ENCODE results near the gene POMGNT1. TPM values are rescaled to one million over a fixed set of nuclear protein-coding genes. Genes with fewer than 3 reads are reported as not detected.

POMGNT1 gene
- total and polyA plus RNA-seq, 2 of the 8 experiments (the other 6 are each of a cell fraction or from before 2014, with no cell fraction given): 28.0 to 40.3 TPM

- Histone ChIP-seq H3K4me1 (replicated peaks in 1 of 4; ENCODE audit: control insufficient read depth in 3 of 4, insufficient read depth in 4 of 4, low read length in 3 of 4) (peaks cover 6 to 29% (median 14%) of the 10 kb centered on the region in 4 experiments), H4K5ac (ENCODE audit: insufficient read length, low read depth, low read length) (no peak within 1 kb of the TSS), H3K4me3 (ENCODE audit: extremely low read depth in 1 of 4, insufficient read depth in 2 of 4, low read depth in 3 of 4, low read length in 4 of 4) (no peak within 1 kb of the TSS), H2BK15ac (ENCODE audit: low read length) (no peak within 1 kb of the TSS), H3K36me3 (ENCODE audit: control insufficient read depth in 2 of 4, insufficient read depth in 4 of 4, low read length in 3 of 4) (no peaks in the 10 kb centered on the region), H4K8ac (ENCODE audit: extremely low read depth, insufficient read depth, low read length) (no peak within 1 kb of the TSS; the same call in 1 of the 2 replicates), H3K27me3 (replicated peaks in 1 of 4; ENCODE audit: control insufficient read depth in 3 of 4, extremely low read depth in 1 of 4, insufficient read depth in 3 of 4, low read length in 3 of 4) (no peaks in the 10 kb centered on the region; a peak in 1 of 7 replicates), H2BK120ac (replicated peaks; ENCODE audit: low read depth, low read length) (no peak within 1 kb of the TSS), H3K79me2 (ENCODE audit: control insufficient read depth in 1 of 2, insufficient read depth in 2 of 2, low read length in 2 of 2) (no peaks in the 10 kb centered on the region), H3K4ac (replicated peaks; ENCODE audit: insufficient read length, low read depth, low read length) (no peak within 1 kb of the TSS), H2AK5ac (ENCODE audit: low read depth, low read length) (no peak within 1 kb of the TSS), H2AFZ (ENCODE audit: low read length) (no peak within 1 kb of the TSS), H3K23ac (ENCODE audit: insufficient read length) (no peak within 1 kb of the TSS), H3K79me1 (ENCODE audit: low read depth, low read length) (0 out of 2 replicates have a peak, but pooled peaks cover 3% of the 10 kb centered on the region), H3K9ac (replicated peaks in 1 of 4; ENCODE audit: extremely low read depth in 1 of 4, low read depth in 3 of 4, low read length in 3 of 4) (no peak within 1 kb of the TSS), H2BK12ac (ENCODE audit: low read depth, low read length) (no peak within 1 kb of the TSS), H2BK5ac (ENCODE audit: low read depth, low read length) (no peak within 1 kb of the TSS), H3K23me2 (ENCODE audit: low read depth, low read length) (peaks cover 2% of the 10 kb centered on the region; the same call in 1 of the 2 replicates), H2BK20ac (ENCODE audit: low read length) (no peak within 1 kb of the TSS), H3K27ac (ENCODE audit: low read depth, low read length) (no peak within 1 kb of the TSS), H3K18ac (ENCODE audit: extremely low read depth, low read length) (peak within 1 kb of the TSS; percentile 15; the same call in 1 of the 2 replicates), H3K56ac (replicated peaks; ENCODE audit: insufficient read length, low read depth, low read length) (no peak within 1 kb of the TSS), H3K14ac (ENCODE audit: insufficient read length) (no peak within 1 kb of the TSS), H4K91ac (replicated peaks; ENCODE audit: insufficient read length, low read length) (no peak within 1 kb of the TSS), H3K4me2 (ENCODE audit: insufficient read depth in 1 of 2, low read depth in 2 of 2, low read length in 2 of 2) (no peak within 1 kb of the TSS), H4K20me1 (replicated peaks in 1 of 2; ENCODE audit: control insufficient read depth in 1 of 2, insufficient read depth in 2 of 2, low read length in 2 of 2) (peaks cover 0 to 4% of the 10 kb centered on the region in 2 experiments), H3K9me3 (ENCODE audit: insufficient read depth in 2 of 2, low read depth in 1 of 2, low read length in 1 of 2) (no peaks in the 10 kb centered on the region)
- TF ChIP-seq CHD1 (IDR thresholded peaks at IDR 0.05; ENCODE audit: low read depth, low read length) (no peak), RBBP5 (IDR thresholded peaks at IDR 0.05; ENCODE audit: borderline replicate concordance, low read depth, low read length) (no peak), TEAD4 (IDR thresholded peaks at IDR 0.05; ENCODE audit: low read depth, low read length) (no peak), SIN3A (conservative IDR thresholded peaks at IDR 0.05 in 1 of 2, IDR thresholded peaks at IDR 0.05 in 1 of 2; ENCODE audit: low read depth in 1 of 2, low read length in 2 of 2) (no peak), TAF7 (optimal IDR thresholded peaks at IDR 0.05; ENCODE audit: borderline replicate concordance, low read depth, low read length) (no peak), CTCF (IDR thresholded peaks at IDR 0.05; ENCODE audit: control extremely low read depth in 1 of 3, insufficient read depth in 1 of 3, low read depth in 1 of 3, low read length in 3 of 3) (peak in 2 of 3 experiments; percentile 6 to 18; a peak in 2 of 4 replicates), YY1 (IDR thresholded peaks at IDR 0.05; ENCODE audit: low read depth, low read length) (no peak)
- TF ChIP-seq, protein P1, sequence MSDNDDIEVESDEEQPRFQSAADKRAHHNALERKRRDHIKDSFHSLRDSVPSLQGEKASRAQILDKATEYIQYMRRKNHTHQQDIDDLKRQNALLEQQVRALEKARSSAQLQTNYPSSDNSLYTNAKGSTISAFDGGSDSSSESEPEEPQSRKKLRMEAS (IDR thresholded peaks at IDR 0.05): no peak
- ChIA-PET CTCF (ENCODE audit: partially characterized antibody) (interaction anchor here (0.7 to 2.1 kb wide), 5 partner anchors 11 to 498 kb away, joined by 3 to 13 read pairs (median 3); no protein-coding TSS in a partner anchor), POLR2A (ENCODE audit: partially characterized antibody) (interaction anchor here (0.6 to 1.4 kb wide), 2 partner anchors 44 to 497 kb away, joined by 3 read pairs; partner anchors contain the start of gene PIK3R3)
- no peak for DNase-seq (ENCODE audit: low read depth in 1 of 2, low spot score in 2 of 2)
- 87% methylated on average over 13 of the region's 13 CpGs; no CpG with 5 or more reads in 1 of the 2 experiments for WGBS, 2 experiments (ENCODE audit: extremely low coverage in 1 of 2, insufficient coverage in 1 of 2, insufficient read length in 1 of 2, insufficient replicate concordance in 2 of 2, low coverage in 1 of 2, low lambda C conversion rate in 2 of 2, missing lambda C conversion rate in 1 of 2)
- FAIRE-seq: no peak
These were observed 21.9 kb downstream of the POMGNT1 start, which contains the start of gene P3R3URF for GRCh38 chr1:46176211-46176865. Gene P3R3URF, minus strand, starts transcription at chr1:46176488. Its CDS starts 17 bp downstream, at chr1:46176471.
